Esophagus squamous epithelium (tissue), 5 donors: ENCODE data around the gene FAM174C. TPM values are rescaled to one million over a fixed set of nuclear protein-coding genes. Genes with fewer than 3 reads are reported as not detected.

Experiments
- DNase-seq: peaks from one replicate; lab custom pipeline; 2025; lab: John Stamatoyannopoulos, UW
- H3K27ac ChIP-seq, 4 donors: fragments of 200-600 bp; sonication (generic); one replicate each; pipeline ENCODE4 v1.5.1; 2016 to 2019; ENCODE audit warnings: mild to moderate bottlenecking in 1 of 4
- H3K27me3 ChIP-seq, 4 donors: fragments of 200-600 bp; sonication (generic); 1 replicate in 3 of 4; 2 replicates in 1 of 4; pipeline versions ENCODE4 v1.5.1 to v1.6.0; 2017 to 2021; ENCODE audit warnings: antibody characterized with exemption in 1 of 4
- H3K36me3 ChIP-seq, 3 donors: fragments of 200-600 bp; sonication (generic); one replicate each; pipeline ENCODE4 v1.5.1; 2016 to 2019
- H3K4me1 ChIP-seq, 3 donors: fragments of 200-600 bp; sonication (generic); one replicate each; pipeline ENCODE4 v1.5.1; 2017 to 2019
- H3K4me3 ChIP-seq, 4 donors: fragments of 200-600 bp; sonication (generic); 1 replicate in 3 of 4; 2 replicates in 1 of 4; pipeline ENCODE4 v1.5.1; 2016 to 2019; ENCODE audit warnings: mild to moderate bottlenecking in 2 of 4, moderate library complexity in 1 of 4
- H3K9me3 ChIP-seq, 3 donors: fragments of 200-600 bp; sonication (generic); one replicate each; pipeline ENCODE4 v1.5.1; 2016 to 2019
- CTCF ChIP-seq, 6 experiments: fragments of 450-650 bp in 4 of 6; fragments of 200-600 bp in 2 of 6; sonication (generic) in 2 of 6; IDR thresholded peaks; one replicate each; pipeline ENCODE4 v1.5.1; 2016 to 2019; ENCODE audit warnings: antibody characterized with exemption in 6 of 6, mild to moderate bottlenecking in 4 of 6, moderate library complexity in 4 of 6
- POLR2A ChIP-seq, 4 donors: fragments of 450-650 bp; IDR thresholded peaks; one replicate each; pipeline ENCODE4 v1.6.1; 2017; ENCODE audit warnings: antibody characterized with exemption in 4 of 4, mild to moderate bottlenecking in 4 of 4, moderate library complexity in 3 of 4
- WGBS, 2 donors: methylation state at CpG; one replicate each; pipeline ENCODE4 v1.1.5; 2018; 5-methylcytosine and 5-hydroxymethylcytosine counted together
- intact Hi-C: fragments of 100-400 bp; cut with DNase I; formaldehyde crosslinking; loops from one replicate; pipeline ENCODE4 v1.15.0; 2022
- total RNA-seq, 4 donors: library from RNA; depleted of rRNA; stranded (reverse); fragments of >200 nt; gene quantifications; one replicate each; pipeline ENCODE4 v1.1.0, GENCODE V29; 2016
- donor health status: DM: yes; HTN: yes; CAD: no.

FAM174C gene
- total RNA-seq, 4 donors from 2014 or later, result 31.5 to 69.8 (median 50.5) TPM

- Histone ChIP-seq H3K36me3 (no peaks in the 10 kb centered on the region), H3K4me1 (peaks cover 41 to 91% (median 55%) of the 10 kb centered on the region in 3 donors), H3K4me3 (peak within 1 kb of the TSS; percentile 52 to 75 (median 62)), H3K9me3 (no peaks in the 10 kb centered on the region), H3K27ac (peak within 1 kb of the TSS; percentile 21 to 99 (median 61)), H3K27me3 (peaks cover 0 to 13% (median 0%) of the 10 kb centered on the region in 4 donors)
- no peak for DNase-seq
- TF ChIP-seq CTCF (IDR thresholded peaks at IDR 0.05), result no peak
- TF ChIP-seq POLR2A (IDR thresholded peaks at IDR 0.05), result no peak
- 3% methylated on average over 10 of the region's 87 CpGs; no CpG with 5 or more reads in 1 of the 2 donors for WGBS, 2 donors
- intact Hi-C loops, result no loop called here
These were observed 37.5 kb upstream of the FAM174C start, which contains the start of gene CBARP for GRCh38 chr19:1237754-1238368. Gene CBARP, minus strand, starts transcription at chr19:1238005. Its CDS starts 1,905 bp downstream, at chr19:1236100.

DNA sequence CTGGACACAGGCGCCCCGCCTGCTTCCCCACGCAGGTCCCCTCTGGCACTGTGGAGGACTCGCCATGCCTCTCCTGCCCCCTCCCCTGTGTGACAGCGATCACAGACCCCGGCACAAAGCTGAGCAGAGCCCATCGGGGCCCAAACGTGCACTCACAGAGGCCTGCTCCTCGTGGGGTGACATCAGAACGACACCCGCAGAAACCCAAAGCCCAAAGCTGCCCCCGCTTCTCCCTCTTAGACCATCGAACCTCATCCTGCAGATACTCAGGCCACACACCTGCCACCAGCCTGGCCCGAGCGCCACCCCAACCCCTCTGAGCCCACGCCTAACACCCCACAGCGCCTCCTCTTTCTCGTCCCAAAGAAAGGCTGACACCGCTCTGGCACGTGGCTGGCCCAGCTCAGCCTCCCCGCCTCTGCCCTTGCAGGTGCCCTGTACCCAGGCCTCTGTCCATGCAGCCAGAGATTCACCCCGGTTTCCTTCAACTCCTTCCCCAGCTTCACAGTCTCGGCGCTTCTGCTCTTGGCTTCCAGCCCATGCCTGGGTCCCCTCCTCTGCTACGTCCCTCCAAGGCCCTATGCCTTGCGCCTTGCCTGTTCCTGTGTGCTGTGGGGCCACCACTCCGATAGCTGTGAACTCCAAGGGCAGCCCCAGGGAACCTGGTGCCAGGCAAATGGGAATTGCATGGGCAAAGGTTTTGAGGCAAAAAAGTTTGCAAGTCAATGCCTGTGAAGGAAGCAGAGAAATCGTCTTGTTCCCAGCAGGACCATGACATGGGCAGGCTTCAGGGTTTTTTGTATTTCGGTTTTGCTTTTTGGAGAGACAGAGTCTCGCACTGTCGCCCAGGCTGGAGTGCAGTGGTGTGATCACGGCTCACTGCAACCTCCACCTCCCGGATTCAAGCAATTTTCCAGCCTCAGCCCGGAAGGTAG, 36.7 kb upstream of the FAM174C start:
- Histone ChIP-seq H3K4me3 (peak overlapping the region; percentile 11 to 75 (median 62)), H3K4me1 (peaks cover 42 to 91% (median 56%) of the 10 kb centered on the region in 3 donors), H3K9me3 (no peaks in the 10 kb centered on the region), H3K27me3 (peaks cover 0 to 13% (median 0%) of the 10 kb centered on the region in 4 donors), H3K36me3 (peaks cover 0 to 6% (median 0%) of the 10 kb centered on the region in 3 donors), H3K27ac (peak overlapping the region; percentile 3 to 99 (median 48))
- no peak for DNase-seq
- TF ChIP-seq CTCF (IDR thresholded peaks at IDR 0.05) (no peak), POLR2A (IDR thresholded peaks at IDR 0.05) (no peak)
- 51 to 53% methylated on average over 20 to 28 of the region's 34 CpGs for WGBS, 2 donors
- intact Hi-C loops, result no loop called here

DNA sequence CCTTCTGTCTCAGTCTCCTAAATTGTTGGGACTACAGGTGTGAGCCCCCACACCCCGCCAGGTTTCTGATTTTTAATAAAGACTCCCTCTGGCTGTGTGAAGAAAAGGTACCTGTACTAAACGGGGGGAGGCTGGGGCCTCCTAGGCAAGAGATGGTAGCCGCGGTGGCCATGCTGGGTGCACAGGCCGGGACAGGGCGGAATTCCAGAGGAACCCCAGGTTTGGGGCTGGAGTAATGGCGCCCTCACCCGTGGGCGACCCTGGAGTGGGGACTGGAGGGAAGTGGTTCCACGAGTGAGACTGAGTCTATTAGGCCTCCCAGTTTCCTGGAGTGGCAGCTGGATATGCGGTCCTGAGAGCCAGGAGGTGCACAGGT, 35.9 kb upstream of the FAM174C start:
- H3K4me1 ChIP-seq, result peaks cover 50 to 91% (median 63%) of the 10 kb centered on the region in 3 donors
- intact Hi-C loops, result no loop called here

DNA sequence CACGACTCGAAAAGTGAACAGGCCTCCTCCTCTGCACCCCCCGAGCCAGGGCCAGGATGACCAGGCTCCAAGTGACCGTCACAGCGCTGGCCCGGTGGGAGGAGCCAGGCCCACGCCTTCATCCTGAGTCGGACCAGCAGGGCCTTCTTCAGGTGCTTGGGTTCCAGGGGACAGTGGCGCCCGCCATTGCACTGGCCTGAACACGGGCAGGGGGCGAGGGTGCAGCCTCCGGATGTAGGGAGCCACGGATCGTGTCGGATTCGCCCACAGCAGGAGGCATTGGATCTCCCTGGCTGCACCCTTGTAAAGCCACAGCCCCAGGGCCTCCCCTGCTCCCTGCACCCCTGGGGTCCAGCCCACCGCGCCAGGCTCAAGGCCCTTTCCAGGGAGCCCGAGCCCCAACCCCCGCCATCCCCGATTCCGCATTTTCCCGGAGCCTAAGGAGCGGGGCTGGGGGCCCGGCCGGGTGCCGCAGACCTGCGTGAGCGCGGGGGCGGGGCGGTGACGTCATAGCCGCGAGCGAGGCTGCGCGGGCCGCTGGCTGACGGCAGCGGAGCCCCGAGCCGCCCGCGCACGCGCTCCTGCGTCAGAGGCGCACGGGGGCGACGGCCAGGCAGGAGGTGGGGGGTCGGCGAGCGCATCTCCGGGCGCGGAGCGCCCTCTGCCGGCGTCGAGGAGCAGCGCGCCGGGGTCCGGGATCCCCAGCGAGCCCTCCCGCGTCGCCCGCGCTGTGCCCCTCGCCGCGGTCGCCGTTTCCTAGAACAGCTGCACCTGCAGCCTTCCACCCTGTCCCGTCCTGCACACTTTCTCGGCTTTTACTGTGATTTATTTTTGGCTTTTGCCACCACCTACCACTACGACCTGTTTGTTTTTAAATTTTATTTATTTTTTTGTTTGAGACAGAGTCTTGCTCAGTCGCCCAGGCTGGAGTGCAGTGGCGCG, 35.3 kb upstream of the FAM174C start:
- H3K27ac ChIP-seq, result peak overlapping the region; percentile 79 to 99 (median 94)
- 4% methylated on average over 9 to 30 of the region's 84 CpGs for WGBS, 2 donors
- intact Hi-C loops, result no loop called here
- peak overlapping the region; percentile 3 to 96 (median 66) for H3K4me3 ChIP-seq
- no peak for DNase-seq
- H3K27me3 ChIP-seq, result peaks cover 0 to 13% (median 0%) of the 10 kb centered on the region in 4 donors
- H3K4me1 ChIP-seq, result peaks cover 56 to 92% (median 70%) of the 10 kb centered on the region in 3 donors
- TF ChIP-seq POLR2A (IDR thresholded peaks at IDR 0.05) (no peak), CTCF (IDR thresholded peaks at IDR 0.05) (peak; percentile 77 to 99 (median 96))
- H3K36me3 ChIP-seq, result peaks cover 0 to 13% (median 0%) of the 10 kb centered on the region in 3 donors
- H3K9me3 ChIP-seq, result no peaks in the 10 kb centered on the region

More for the DNA sequence above, 35.9 kb upstream of the FAM174C start:
- DNase-seq, result no peak
- peaks cover 0 to 13% (median 0%) of the 10 kb centered on the region in 4 donors for H3K27me3 ChIP-seq
- peak overlapping the region; percentile 79 to 99 (median 94) for H3K27ac ChIP-seq
- no peak overlapping the region for H3K4me3 ChIP-seq
- TF ChIP-seq CTCF (IDR thresholded peaks at IDR 0.05), result no peak
- TF ChIP-seq POLR2A (IDR thresholded peaks at IDR 0.05), result no peak
- no peaks in the 10 kb centered on the region for H3K9me3 ChIP-seq
- H3K36me3 ChIP-seq, result peaks cover 0 to 13% (median 0%) of the 10 kb centered on the region in 3 donors
- whole genome bisulfite sequencing, 2 donors, result 72 to 100% methylated on average over 1 to 10 of the region's 11 CpGs
